K562 (cell line): ENCODE data around the gene KATNB1.

Experiments used
- CREM ChIP-seq: IDR thresholded peaks from 2 replicates; pipeline ENCODE4 v1.6.1; 2014; ENCODE audit warnings: antibody characterized with exemption, low read depth
- CTCF ChIP-seq, 3 experiments: IDR thresholded peaks in 2 of 3; conservative IDR thresholded peaks in 1 of 3; 2 replicates each; pipeline ENCODE4 v1.5.1; 2011 to 2012; ENCODE audit warnings: low read length in 3 of 3, mild to moderate bottlenecking in 3 of 3, control low read depth in 2 of 3, improper control_type of control experiment in 1 of 3, inconsistent platforms in 1 of 3, low read depth in 1 of 3, mixed read lengths in 1 of 3, moderate library complexity in 1 of 3; ENCODE audit not compliant: insufficient read depth in 2 of 3
- ESRRA ChIP-seq: fragments of 450-650 bp; IDR thresholded peaks from 2 replicates; pipeline ENCODE4 v1.6.1; 2014; ENCODE audit warnings: low read depth, mild to moderate bottlenecking, moderate library complexity, borderline replicate concordance
- GMEB1 ChIP-seq: fragments of 250-450 bp; sonication (Bioruptor Pico); IDR thresholded peaks from 2 replicates; pipeline ENCODE4 v1.4.0; 2020; ENCODE audit warnings: mild to moderate bottlenecking
- MAX ChIP-seq: sonication (generic); formaldehyde crosslinking; IDR thresholded peaks from 2 replicates; pipeline ENCODE4 v1.9.0; 2022; ENCODE audit warnings: mild to moderate bottlenecking, missing genetic modification reagents
- MXI1 ChIP-seq: IDR thresholded peaks from 2 replicates; pipeline ENCODE4 v1.6.1; 2011; ENCODE audit warnings: low read depth, mild to moderate bottlenecking, improper control_type of control experiment, low read length
- NFE2 ChIP-seq: IDR thresholded peaks from 2 replicates; pipeline ENCODE4 v1.6.1; 2014; ENCODE audit warnings: antibody characterized with exemption, low read depth
- PHF8 ChIP-seq: fragments of 200-600 bp; sonication (generic); IDR thresholded peaks from 2 replicates; pipeline ENCODE4 v1.6.1; 2012; ENCODE audit warnings: mixed run types, mild to moderate bottlenecking, inconsistent platforms, low read length, moderate library complexity, borderline replicate concordance
- PKNOX1 ChIP-seq: fragments of 450-650 bp; IDR thresholded peaks from 2 replicates; pipeline ENCODE4 v1.6.1; 2016
- PTRF ChIP-seq: fragments of 450-650 bp; IDR thresholded peaks from 2 replicates; pipeline ENCODE4 v1.6.1; 2016; ENCODE audit warnings: mild to moderate bottlenecking, missing genetic modification characterization, missing compliant biosample characterization
- YY1 ChIP-seq, 3 experiments: IDR thresholded peaks; 2 replicates each; pipeline ENCODE4 v1.6.1; 2011; ENCODE audit warnings: low read length in 2 of 3, mild to moderate bottlenecking in 2 of 3, moderate library complexity in 2 of 3, borderline replicate concordance in 1 of 3, control low read depth in 1 of 3, low read depth in 1 of 3; ENCODE audit not compliant: insufficient read depth in 3 of 3, insufficient replicate concordance in 2 of 3, control insufficient read depth in 1 of 3, insufficient read length in 1 of 3; ENCODE audit errors: extremely low read depth in 1 of 3
- ZNF121 ChIP-seq: sonication (generic); formaldehyde crosslinking; conservative IDR thresholded peaks from 2 replicates; pipeline ENCODE4 v1.8.0; 2022; ENCODE audit warnings: missing genetic modification reagents
- ZNF740 ChIP-seq, 3 experiments: fragments of 200-800 bp in 1 of 3; sonication (Bioruptor generic) in 1 of 3; sonication (generic) in 1 of 3; formaldehyde crosslinking in 1 of 3; IDR thresholded peaks; 2 replicates each; pipeline versions ENCODE4 v1.6.1 to v1.8.0; 2016 to 2022; ENCODE audit warnings: mild to moderate bottlenecking in 2 of 3, missing compliant biosample characterization in 2 of 3, missing genetic modification characterization in 2 of 3, missing genetic modification reagents in 1 of 3

GRCh38 chr16:57725151-57725550 lies 10.4 kb upstream of the KATNB1 start:
- no peak for TF ChIP-seq CTCF (IDR thresholded peaks at IDR 0.05 in 2 of 3, conservative IDR thresholded peaks at IDR 0.05 in 1 of 3; ENCODE audit: insufficient read depth in 2 of 3, low read depth in 1 of 3, low read length in 3 of 3)
- TF ChIP-seq ESRRA: no peak; the same call in 1 of the 2 replicates
- TF ChIP-seq CREM: no peak
- TF ChIP-seq YY1 (IDR thresholded peaks at IDR 0.05; ENCODE audit: borderline replicate concordance in 1 of 3, control insufficient read depth in 1 of 3, extremely low read depth in 1 of 3, insufficient read depth in 3 of 3, insufficient read length in 1 of 3, insufficient replicate concordance in 2 of 3, low read depth in 1 of 3, low read length in 2 of 3): no peak
- TF ChIP-seq MAX (CRISPR knock-in tag): no peak
- no peak for TF ChIP-seq NFE2
- no peak for TF ChIP-seq PKNOX1
- TF ChIP-seq MXI1: no peak
- TF ChIP-seq PHF8: no peak
- no peak for TF ChIP-seq PTRF (tag)
- TF ChIP-seq ZNF740 (CRISPR knock-in tag; IDR thresholded peaks at IDR 0.05): no peak
- TF ChIP-seq ZNF740 (tag; IDR thresholded peaks at IDR 0.05): no peak
- TF ChIP-seq ZNF121 (CRISPR knock-in tag): no peak
- TF ChIP-seq GMEB1 (CRISPR knock-in tag): no peak
